Esophagus squamous epithelium (tissue), 4 donors: Measurements from ENCODE around the gene PPID.

Experiments
- CTCF ChIP-seq, 6 experiments: fragments of 450-650 bp in 4 of 6; fragments of 200-600 bp in 2 of 6; sonication (generic) in 2 of 6; IDR thresholded peaks; one replicate each; pipeline ENCODE4 v1.5.1; 2016 to 2019; ENCODE audit warnings: antibody characterized with exemption in 6 of 6, mild to moderate bottlenecking in 4 of 6, moderate library complexity in 4 of 6
- POLR2A ChIP-seq, 4 donors: fragments of 450-650 bp; IDR thresholded peaks; one replicate each; pipeline ENCODE4 v1.6.1; 2017; ENCODE audit warnings: antibody characterized with exemption in 4 of 4, mild to moderate bottlenecking in 4 of 4, moderate library complexity in 3 of 4

DNA sequence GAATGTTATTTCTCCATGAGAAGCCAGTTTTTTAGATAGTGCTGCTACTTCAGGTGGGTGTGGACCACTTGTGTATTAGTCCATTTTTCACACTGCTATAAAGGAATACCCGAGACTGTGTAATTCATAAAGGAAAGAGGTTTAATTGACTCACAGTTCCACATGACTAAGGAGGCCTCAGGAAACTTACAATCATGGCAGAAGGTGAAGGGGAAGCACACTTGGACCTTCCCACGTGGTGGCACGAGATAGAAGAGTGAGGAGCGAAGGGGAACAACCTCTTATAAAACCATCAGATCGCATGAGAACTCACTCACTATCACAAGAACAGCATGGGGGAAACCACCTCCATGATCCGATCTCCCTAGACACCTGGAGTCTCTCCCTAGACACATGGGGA is 3.4 kb upstream of the PPID start:
- TF ChIP-seq CTCF (IDR thresholded peaks at IDR 0.05), result no peak
- TF ChIP-seq POLR2A (IDR thresholded peaks at IDR 0.05), result no peak
